Activated T-cell treated with anti-CD3 and anti-CD28 coated beads for 24 hours (primary cell): ENCODE measurements around the gene ADAM30.

Experiments
- DNase-seq: peaks from one replicate; pipeline ENCODE4 v3.0.0-alpha.2; 2020; ENCODE audit warnings: low read depth

Gene ADAM30

GRCh38 chr1:119908661-119909060, 12.3 kb upstream of the ADAM30 start:
- DNase-seq = no peak

GRCh38 chr1:119906927-119907652, 10.8 kb upstream of the ADAM30 start:
- no peak for DNase-seq

GRCh38 chr1:119903443-119903835, 7.1 kb upstream of the ADAM30 start:
- DNase-seq = no peak

GRCh38 chr1:119902775-119903442, 6.6 kb upstream of the ADAM30 start:
- DNase-seq = no peak

GRCh38 chr1:119898981-119899720, 2.8 kb upstream of the ADAM30 start:
- no peak for DNase-seq

- DNase-seq = no peak
Measured at GRCh38 chr1:119898530-119898929, 2.2 kb upstream of the ADAM30 start.

- no peak for DNase-seq
Measured at GRCh38 chr1:119895102-119895501, 1.2 kb downstream of the ADAM30 start.

- DNase-seq = no peak
Measured at GRCh38 chr1:119893827-119894700, 2.3 kb downstream of the ADAM30 start.

GRCh38 chr1:119893238-119893791, 3.0 kb downstream of the ADAM30 start:
- no peak for DNase-seq

- no peak for DNase-seq
Measured at GRCh38 chr1:119891386-119891785, 4.9 kb downstream of the ADAM30 start.

- no peak for DNase-seq
Measured at GRCh38 chr1:119888476-119888875, 7.8 kb downstream of the ADAM30 start.

- no peak for DNase-seq
Measured at GRCh38 chr1:119887427-119887826, 8.9 kb downstream of the ADAM30 start.

- DNase-seq = peak; percentile 41
Measured at GRCh38 chr1:119885903-119886783, 10.2 kb downstream of the ADAM30 start.

GRCh38 chr1:119884711-119885110, 11.6 kb downstream of the ADAM30 start:
- DNase-seq = no peak

- DNase-seq = no peak
Measured at GRCh38 chr1:119883826-119884225, 12.5 kb downstream of the ADAM30 start.

- DNase-seq = no peak
Measured at GRCh38 chr1:119882132-119883049, 13.9 kb downstream of the ADAM30 start.

GRCh38 chr1:119879510-119880434, 16.5 kb downstream of the ADAM30 start:
- no peak for DNase-seq

GRCh38 chr1:119878171-119878570, 18.1 kb downstream of the ADAM30 start:
- no peak for DNase-seq
